Sigmoid colon (tissue), 7 donors: Measurements from ENCODE around the gene MGA. TPM values are rescaled to one million over a fixed set of nuclear protein-coding genes. Genes with fewer than 3 reads are reported as not detected.

ENCODE experiments used
- DNase-seq: peaks from one replicate; pipeline ENCODE4 v3.0.0-alpha.2; 2019
- H3K27ac ChIP-seq, 4 donors: fragments of 200-600 bp; sonication (generic); one replicate each; pipeline ENCODE4 v1.5.1; 2016 to 2019; ENCODE audit warnings: mild to moderate bottlenecking in 1 of 4
- H3K27me3 ChIP-seq, 3 donors: fragments of 200-600 bp; sonication (generic); one replicate each; pipeline ENCODE4 v1.5.1; 2019; ENCODE audit warnings: mild to moderate bottlenecking in 1 of 3
- H3K36me3 ChIP-seq, 4 donors: fragments of 200-600 bp; sonication (generic); one replicate each; pipeline ENCODE4 v1.5.1; 2016 to 2019
- H3K4me1 ChIP-seq, 4 donors: fragments of 200-600 bp; sonication (generic); one replicate each; pipeline ENCODE4 v1.5.1; 2017 to 2019
- H3K4me3 ChIP-seq, 4 donors: fragments of 200-600 bp; sonication (generic); one replicate each; pipeline ENCODE4 v1.5.1; 2017 to 2019; ENCODE audit warnings: mild to moderate bottlenecking in 2 of 4, moderate library complexity in 1 of 4
- H3K9me3 ChIP-seq, 4 donors: fragments of 200-600 bp in 3 of 4; sonication (generic) in 3 of 4; one replicate each; pipeline versions ENCODE4 v1.5.1 to v1.6.1; 2013 to 2019
- CTCF ChIP-seq, 4 experiments: fragments of 450-650 bp in 3 of 4; fragments of 200-600 bp in 1 of 4; IDR thresholded peaks; one replicate each; pipeline ENCODE4 v1.5.1; 2016 to 2019; ENCODE audit warnings: antibody characterized with exemption in 4 of 4, mild to moderate bottlenecking in 3 of 4, moderate library complexity in 2 of 4
- EP300 ChIP-seq, 4 donors: sonication (generic); formaldehyde crosslinking; IDR thresholded peaks; one replicate each; pipeline ENCODE4 v1.6.1; 2017; ENCODE audit warnings: antibody characterized with exemption in 4 of 4
- POLR2A ChIP-seq, 2 donors: fragments of 450-650 bp; IDR thresholded peaks; one replicate each; pipeline ENCODE4 v1.6.1; 2016; ENCODE audit warnings: antibody characterized with exemption in 2 of 2, mild to moderate bottlenecking in 2 of 2, moderate library complexity in 2 of 2
- POLR2AphosphoS5 ChIP-seq, 4 donors: sonication (generic); formaldehyde crosslinking; IDR thresholded peaks; one replicate each; pipeline ENCODE4 v1.6.1; 2017; ENCODE audit warnings: antibody characterized with exemption in 4 of 4
- WGBS, 2 donors: extraction: QIAGEN DNeasy Blood & Tissue Kit; methylation state at CpG; one replicate each; pipeline ENCODE4 v1.1.7; 2013; 5-methylcytosine and 5-hydroxymethylcytosine counted together
- intact Hi-C: fragments of 100-400 bp; cut with DNase I; formaldehyde crosslinking; loops from one replicate; pipeline ENCODE4 v1.15.1; 2023
- polyA plus RNA-seq, 3 donors: library from polyadenylated mRNA; stranded (reverse); fragments of 200-250 nt; gene quantifications; one replicate each; pipeline ENCODE4 v1.2.3, GENCODE V29; 2013
- total RNA-seq, 4 donors: library from RNA; depleted of rRNA; stranded (reverse); fragments of >200 nt; gene quantifications; one replicate each; pipeline ENCODE4 v1.1.0, GENCODE V29; 2016
- donor health status: healthy with polysubstance abuse.
- donor health status: Bipolar disorder and iron deficiency.
- donor health status: healthy.

Gene MGA
- total and polyA plus RNA-seq, 7 donors: 1.4 to 64.8 (median 36.0) TPM

GRCh38 chr15:41691471-41691870 lies 31.3 kb downstream of the MGA start:
- no peak for TF ChIP-seq EP300 (IDR thresholded peaks at IDR 0.05)
- no peak for TF ChIP-seq POLR2AphosphoS5 (IDR thresholded peaks at IDR 0.05)
- no peak for TF ChIP-seq POLR2A (IDR thresholded peaks at IDR 0.05)
- TF ChIP-seq CTCF (IDR thresholded peaks at IDR 0.05): no peak
- Histone ChIP-seq H3K36me3 (peaks cover 0 to 3% (median 0%) of the 10 kb centered on the region in 4 donors), H3K27ac (no peak overlapping the region), H3K4me1 (peaks cover 0 to 46% (median 24%) of the 10 kb centered on the region in 4 donors), H3K27me3 (no peaks in the 10 kb centered on the region), H3K9me3 (no peaks in the 10 kb centered on the region), H3K4me3 (no peak overlapping the region)
- intact Hi-C loops: no loop called here
- WGBS, 2 donors: 84 to 92% methylated on average over 2 of the region's 2 CpGs
- DNase-seq: no peak

- H3K4me3 ChIP-seq: no peak overlapping the region
- no peak overlapping the region for H3K27ac ChIP-seq
- no peaks in the 10 kb centered on the region for H3K27me3 ChIP-seq
- no peak for DNase-seq
- 79 to 84% methylated on average over 4 of the region's 4 CpGs for WGBS, 2 donors
- intact Hi-C loops: no loop called here
- H3K4me1 ChIP-seq: peaks cover 0 to 45% (median 22%) of the 10 kb centered on the region in 4 donors
- peaks cover 0 to 8% (median 0%) of the 10 kb centered on the region in 4 donors for H3K36me3 ChIP-seq
- no peak for TF ChIP-seq POLR2AphosphoS5 (IDR thresholded peaks at IDR 0.05)
- TF ChIP-seq CTCF (IDR thresholded peaks at IDR 0.05): no peak
- no peak for TF ChIP-seq POLR2A (IDR thresholded peaks at IDR 0.05)
- TF ChIP-seq EP300 (IDR thresholded peaks at IDR 0.05): no peak
- H3K9me3 ChIP-seq: no peaks in the 10 kb centered on the region
Measured at GRCh38 chr15:41692049-41692448, 31.8 kb downstream of the MGA start.

GRCh38 chr15:41693757-41694156 lies 33.6 kb downstream of the MGA start:
- DNase-seq: no peak
- H3K4me3 ChIP-seq: no peak overlapping the region
- H3K27me3 ChIP-seq: no peaks in the 10 kb centered on the region
- peaks cover 0 to 33% (median 17%) of the 10 kb centered on the region in 4 donors for H3K4me1 ChIP-seq
- no peak for TF ChIP-seq POLR2AphosphoS5 (IDR thresholded peaks at IDR 0.05)
- 90 to 94% methylated on average over 4 of the region's 4 CpGs for WGBS, 2 donors
- no peak overlapping the region for H3K27ac ChIP-seq
- peaks cover 0 to 8% (median 0%) of the 10 kb centered on the region in 4 donors for H3K36me3 ChIP-seq
- H3K9me3 ChIP-seq: no peaks in the 10 kb centered on the region
- intact Hi-C loops: no loop called here

GRCh38 chr15:41695750-41696436 lies 35.7 kb downstream of the MGA start:
- no peak for DNase-seq
- Histone ChIP-seq H3K4me3 (no peak overlapping the region), H3K36me3 (peaks cover 0 to 26% (median 0%) of the 10 kb centered on the region in 4 donors), H3K9me3 (no peaks in the 10 kb centered on the region), H3K4me1 (peaks cover 0 to 22% (median 13%) of the 10 kb centered on the region in 4 donors), H3K27ac (no peak overlapping the region), H3K27me3 (no peaks in the 10 kb centered on the region)
- TF ChIP-seq POLR2AphosphoS5 (IDR thresholded peaks at IDR 0.05) (no peak), POLR2A (IDR thresholded peaks at IDR 0.05) (no peak), EP300 (IDR thresholded peaks at IDR 0.05) (no peak), CTCF (IDR thresholded peaks at IDR 0.05) (no peak)
- 40 to 74% methylated on average over 8 of the region's 8 CpGs for WGBS, 2 donors
- intact Hi-C loops: no loop called here

GRCh38 chr15:41698779-41699178 lies 38.6 kb downstream of the MGA start:
- Histone ChIP-seq H3K27me3 (no peaks in the 10 kb centered on the region), H3K4me3 (no peak overlapping the region), H3K9me3 (no peaks in the 10 kb centered on the region), H3K27ac (no peak overlapping the region), H3K36me3 (peaks cover 0 to 26% (median 0%) of the 10 kb centered on the region in 4 donors), H3K4me1 (peaks cover 0 to 15% (median 8%) of the 10 kb centered on the region in 4 donors)
- intact Hi-C loops: no loop called here
- no peak for DNase-seq
- WGBS, 2 donors: 93 to 95% methylated on average over 2 of the region's 2 CpGs
- TF ChIP-seq POLR2AphosphoS5 (IDR thresholded peaks at IDR 0.05) (no peak), CTCF (IDR thresholded peaks at IDR 0.05) (no peak)
